ENCODE measurements around the gene HOXA5. TPM values are rescaled to one million over a fixed set of nuclear protein-coding genes. Genes with fewer than 3 reads are reported as not detected.

The HOXA5 gene
- total and polyA plus RNA-seq, 8 donors = 0.24 to 1.4 (median 0.81) TPM; not detected in 1

GRCh38 chr7:27115221-27116026, 28.1 kb downstream of the HOXA5 start:
- TF ChIP-seq, protein P1, sequence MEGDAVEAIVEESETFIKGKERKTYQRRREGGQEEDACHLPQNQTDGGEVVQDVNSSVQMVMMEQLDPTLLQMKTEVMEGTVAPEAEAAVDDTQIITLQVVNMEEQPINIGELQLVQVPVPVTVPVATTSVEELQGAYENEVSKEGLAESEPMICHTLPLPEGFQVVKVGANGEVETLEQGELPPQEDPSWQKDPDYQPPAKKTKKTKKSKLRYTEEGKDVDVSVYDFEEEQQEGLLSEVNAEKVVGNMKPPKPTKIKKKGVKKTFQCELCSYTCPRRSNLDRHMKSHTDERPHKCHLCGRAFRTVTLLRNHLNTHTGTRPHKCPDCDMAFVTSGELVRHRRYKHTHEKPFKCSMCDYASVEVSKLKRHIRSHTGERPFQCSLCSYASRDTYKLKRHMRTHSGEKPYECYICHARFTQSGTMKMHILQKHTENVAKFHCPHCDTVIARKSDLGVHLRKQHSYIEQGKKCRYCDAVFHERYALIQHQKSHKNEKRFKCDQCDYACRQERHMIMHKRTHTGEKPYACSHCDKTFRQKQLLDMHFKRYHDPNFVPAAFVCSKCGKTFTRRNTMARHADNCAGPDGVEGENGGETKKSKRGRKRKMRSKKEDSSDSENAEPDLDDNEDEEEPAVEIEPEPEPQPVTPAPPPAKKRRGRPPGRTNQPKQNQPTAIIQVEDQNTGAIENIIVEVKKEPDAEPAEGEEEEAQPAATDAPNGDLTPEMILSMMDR (IDR thresholded peaks at IDR 0.05) = no peak
- Histone ChIP-seq H3K4me1 (no peaks in the 10 kb centered on the region), H3K27ac (peak overlapping the region in 2 of 4 donors; percentile 44), H3K9me3 (no peaks in the 10 kb centered on the region), H3K4me3 (peak overlapping the region in 3 of 4 donors; percentile 2 to 34 (median 19)), H3K36me3 (no peaks in the 10 kb centered on the region), H3K27me3 (peaks cover 0 to 59% (median 2%) of the 10 kb centered on the region in 4 donors)
- intact Hi-C loops (cut with DNase I) = no loop called here
- ATAC-seq = peak in 3 of 4 donors; percentile 9 to 29 (median 28)
- FAIRE-seq = no peak
- WGBS, 2 donors = 15 to 19% methylated on average over 45 of the region's 45 CpGs
- peak in 1 of 6 donors; percentile 60 for DNase-seq

DNA sequence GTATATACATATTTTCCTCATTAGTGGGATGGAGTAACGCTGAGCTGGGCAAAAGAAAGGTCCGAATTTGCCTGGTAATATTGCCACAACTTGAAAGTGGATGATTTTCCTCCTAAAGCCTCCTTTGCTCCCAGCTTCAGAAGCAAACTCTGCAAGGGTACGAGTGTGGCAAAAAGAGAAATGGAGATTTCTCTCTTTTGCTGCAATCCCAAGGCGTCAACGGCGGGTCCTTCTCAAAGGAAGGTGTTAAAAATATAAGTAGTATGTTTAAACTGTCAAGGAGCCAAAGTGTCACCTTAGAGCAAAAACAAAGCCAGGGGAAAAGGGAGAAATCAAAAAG, 28.6 kb downstream of the HOXA5 start:
- H3K4me3 ChIP-seq = peak overlapping the region in 3 of 4 donors; percentile 2 to 34 (median 19)
- TF ChIP-seq, protein P1 (IDR thresholded peaks at IDR 0.05) = no peak
- H3K27ac ChIP-seq = peak overlapping the region in 1 of 4 donors; percentile 44
- ATAC-seq = no peak
- FAIRE-seq = no peak
- DNase-seq = no peak
- no peaks in the 10 kb centered on the region for H3K9me3 ChIP-seq
- no peaks in the 10 kb centered on the region for H3K4me1 ChIP-seq
- WGBS, 2 donors = 29 to 35% methylated on average over 6 of the region's 6 CpGs
- intact Hi-C loops (cut with DNase I) = no loop called here
- H3K27me3 ChIP-seq = peaks cover 0 to 57% (median 2%) of the 10 kb centered on the region in 4 donors
- no peaks in the 10 kb centered on the region for H3K36me3 ChIP-seq

- WGBS, 2 donors = 12 to 13% methylated on average over 18 to 26 of the region's 26 CpGs
- TF ChIP-seq, protein P1 (IDR thresholded peaks at IDR 0.05) = no peak
- DNase-seq (no peak), FAIRE-seq (no peak), ATAC-seq (peak in 2 of 4 donors; percentile 24 to 30)
- Histone ChIP-seq H3K27ac (peak overlapping the region in 1 of 4 donors; percentile 69), H3K4me1 (no peaks in the 10 kb centered on the region), H3K4me3 (peak overlapping the region in 1 of 4 donors; percentile 18), H3K36me3 (no peaks in the 10 kb centered on the region), H3K27me3 (peaks cover 0 to 57% (median 2%) of the 10 kb centered on the region in 4 donors), H3K9me3 (no peaks in the 10 kb centered on the region)
- intact Hi-C loops (cut with DNase I) = no loop called here
Measured at GRCh38 chr7:27113991-27114769, 29.3 kb downstream of the HOXA5 start.

GRCh38 chr7:27112955-27113949, 30.2 kb downstream of the HOXA5 start:
- H3K27me3 ChIP-seq = peaks cover 0 to 52% (median 2%) of the 10 kb centered on the region in 4 donors
- FAIRE-seq (no peak), DNase-seq (peak in 1 of 6 donors; percentile 64), ATAC-seq (peak in 3 of 4 donors; percentile 12 to 41 (median 16))
- peak overlapping the region in 3 of 4 donors; percentile 12 to 18 (median 14) for H3K4me3 ChIP-seq
- peak overlapping the region in 2 of 4 donors; percentile 16 to 69 for H3K27ac ChIP-seq
- TF ChIP-seq, protein P1 (IDR thresholded peaks at IDR 0.05) = no peak
- no peaks in the 10 kb centered on the region for H3K4me1 ChIP-seq
- intact Hi-C loops (cut with DNase I) = no loop called here
- no peaks in the 10 kb centered on the region for H3K9me3 ChIP-seq
- no peaks in the 10 kb centered on the region for H3K36me3 ChIP-seq
- WGBS, 2 donors = 8 to 16% methylated on average over 43 to 57 of the region's 57 CpGs
